GM12865 (cell line): Measurements from ENCODE around the gene TTYH2.

ENCODE experiments used
- DNase-seq: peaks from one replicate; pipeline ENCODE4 v3.0.0; 2010; ENCODE audit warnings: low read depth
- H3K4me3 ChIP-seq: 2 replicates; pipeline ENCODE4 v1.5.1; 2011; ENCODE audit warnings: mild to moderate bottlenecking, low read depth, low read length, control low read depth
- CTCF ChIP-seq: IDR thresholded peaks from 2 replicates; pipeline ENCODE4 v1.5.1; 2011; ENCODE audit warnings: low read length, control low read depth, low read depth, inconsistent platforms; ENCODE audit not compliant: insufficient read depth; ENCODE audit errors: missing control alignments

TTYH2 gene

GRCh38 chr17:74250324-74250995 is 37.1 kb downstream of the TTYH2 start:
- no peak for DNase-seq
- TF ChIP-seq CTCF: no peak

GRCh38 chr17:74251051-74251450 is 37.7 kb downstream of the TTYH2 start:
- no peak for TF ChIP-seq CTCF
- no peak for DNase-seq
- no peak overlapping the region for H3K4me3 ChIP-seq

More at GRCh38 chr17:74250324-74250995, 37.1 kb downstream of the TTYH2 start:
- no peak overlapping the region for H3K4me3 ChIP-seq

- no peak for DNase-seq
- TF ChIP-seq CTCF: no peak
- H3K4me3 ChIP-seq: no peak overlapping the region
Measured at GRCh38 chr17:74251569-74251968, 38.2 kb downstream of the TTYH2 start.

- DNase-seq: no peak
- H3K4me3 ChIP-seq: no peak overlapping the region
- TF ChIP-seq CTCF: no peak
Measured at GRCh38 chr17:74252211-74252610, 38.8 kb downstream of the TTYH2 start.

GRCh38 chr17:74253036-74253435 is 39.7 kb downstream of the TTYH2 start:
- H3K4me3 ChIP-seq: no peak overlapping the region
- DNase-seq: no peak

GRCh38 chr17:74257311-74257710 is 43.9 kb downstream of the TTYH2 start:
- no peak overlapping the region for H3K4me3 ChIP-seq
- DNase-seq: no peak
- TF ChIP-seq CTCF: no peak

More at GRCh38 chr17:74253036-74253435, 39.7 kb downstream of the TTYH2 start:
- TF ChIP-seq CTCF: no peak
